Measurements from ENCODE around the gene HMCN1.
"Not testable (repeated sequence)": the region's sequence is repeated elsewhere in the genome, so short reads cannot be mapped to it uniquely, and the experiment has no call there.

Gene HMCN1

GRCh38 chr1:186164773-186165172 lies 430.6 kb downstream of the HMCN1 start:
- no peak for DNase-seq

- DNase-seq = no peak
Measured at GRCh38 chr1:186165303-186165702, 431.1 kb downstream of the HMCN1 start.

- no peak for DNase-seq
Measured at GRCh38 chr1:186167096-186167668, 433.0 kb downstream of the HMCN1 start.

- DNase-seq = no peak
Measured at GRCh38 chr1:186175588-186175987, 441.4 kb downstream of the HMCN1 start.

- no peak for DNase-seq
Measured at GRCh38 chr1:186178426-186179043, 444.3 kb downstream of the HMCN1 start.

- no peak for DNase-seq
Measured at GRCh38 chr1:186179231-186179630, 445.0 kb downstream of the HMCN1 start.

GRCh38 chr1:186183219-186183618 lies 449.0 kb downstream of the HMCN1 start:
- DNase-seq = no peak

- no peak for DNase-seq
Measured at GRCh38 chr1:186183970-186184628, 449.9 kb downstream of the HMCN1 start.

- not testable (repeated sequence) for DNase-seq
Measured at GRCh38 chr1:186186251-186186650, 452.1 kb downstream of the HMCN1 start.

- no peak for DNase-seq
Measured at GRCh38 chr1:186187601-186188000, 453.4 kb downstream of the HMCN1 start.

- no peak for DNase-seq
Measured at GRCh38 chr1:186188004-186188539, 453.9 kb downstream of the HMCN1 start.

GRCh38 chr1:186188736-186189135 lies 454.5 kb downstream of the HMCN1 start:
- DNase-seq = no peak

- DNase-seq = no peak
Measured at GRCh38 chr1:186189156-186189555, 455.0 kb downstream of the HMCN1 start.

- no peak for DNase-seq
Measured at GRCh38 chr1:186191511-186191910, 457.3 kb downstream of the HMCN1 start.

- DNase-seq = no peak
Measured at GRCh38 chr1:186193224-186193623, 459.0 kb downstream of the HMCN1 start.

GRCh38 chr1:186194107-186194756 lies 460.0 kb downstream of the HMCN1 start:
- no peak for DNase-seq

- no peak for DNase-seq
Measured at GRCh38 chr1:186195377-186195931, 461.3 kb downstream of the HMCN1 start.

- no peak for DNase-seq
Measured at GRCh38 chr1:186202271-186202764, 468.1 kb downstream of the HMCN1 start.

- no peak for DNase-seq
Measured at GRCh38 chr1:186202776-186203175, 468.6 kb downstream of the HMCN1 start.

- no peak for DNase-seq
Measured at GRCh38 chr1:186206048-186206570, 471.9 kb downstream of the HMCN1 start.

GRCh38 chr1:186207391-186208085 lies 473.3 kb downstream of the HMCN1 start:
- DNase-seq = no peak

Data from SHP77 treated with DMSO at 0.1 percent for 48 hours (cell line).